Measurements from ENCODE around the gene SLC22A12.

SLC22A12 gene

GRCh38 chr11:64605656-64606585 is 14.9 kb downstream of the SLC22A12 start:
- DNase-seq: no peak

DNA sequence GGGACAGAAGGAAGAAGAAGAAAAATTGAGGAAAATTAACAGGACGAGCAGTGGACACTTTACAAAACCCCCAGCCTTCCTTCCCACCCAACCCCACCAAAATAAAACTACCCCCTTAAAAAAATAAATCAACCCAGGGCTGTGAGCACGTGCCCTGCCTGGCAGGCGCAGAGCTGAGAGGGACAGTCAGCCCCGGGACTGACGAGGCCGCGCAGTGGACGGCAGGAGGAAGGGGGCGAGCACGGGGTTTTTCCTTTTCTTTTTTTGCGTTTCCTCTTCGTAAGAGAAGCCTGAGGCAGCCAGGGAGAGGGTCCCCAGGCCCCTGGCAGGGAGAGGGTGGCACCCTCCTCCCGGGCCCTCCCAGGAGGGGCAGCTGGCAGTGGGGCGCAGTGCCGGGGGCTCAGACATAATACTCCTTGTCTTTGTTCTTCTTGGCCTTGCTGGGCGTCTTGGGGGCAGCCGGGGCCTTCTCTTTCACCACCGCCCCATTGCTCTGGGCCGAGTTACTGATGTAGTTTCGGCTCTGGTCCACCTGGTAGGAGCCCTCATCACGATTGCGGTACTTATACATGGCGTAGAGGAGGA is 15.9 kb downstream of the SLC22A12 start:
- DNase-seq: no peak

- DNase-seq: no peak
Measured at GRCh38 chr11:64607381-64607985, 16.5 kb downstream of the SLC22A12 start.

- DNase-seq: no peak
Measured at GRCh38 chr11:64608046-64608445, 17.0 kb downstream of the SLC22A12 start.

DNA sequence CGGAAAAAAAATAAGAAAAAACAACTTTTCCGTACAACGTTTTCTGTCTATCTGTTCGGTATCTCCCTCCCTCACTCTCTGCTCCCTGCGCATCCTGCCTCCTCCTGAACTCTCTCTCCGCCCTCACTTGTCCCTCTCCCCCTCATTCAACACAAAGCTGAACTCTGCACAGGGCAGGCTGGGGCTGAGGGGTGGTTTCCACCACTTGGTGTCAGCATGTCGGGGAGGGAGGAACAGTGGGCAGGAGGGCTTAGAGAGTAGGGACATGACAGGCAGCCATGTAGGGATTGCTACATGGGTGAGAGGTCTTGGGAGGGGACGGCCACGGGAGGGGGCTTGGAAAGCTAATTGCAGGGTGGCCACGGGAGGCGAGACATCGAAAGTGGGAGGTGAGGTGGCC is 17.6 kb downstream of the SLC22A12 start:
- DNase-seq: no peak

DNA sequence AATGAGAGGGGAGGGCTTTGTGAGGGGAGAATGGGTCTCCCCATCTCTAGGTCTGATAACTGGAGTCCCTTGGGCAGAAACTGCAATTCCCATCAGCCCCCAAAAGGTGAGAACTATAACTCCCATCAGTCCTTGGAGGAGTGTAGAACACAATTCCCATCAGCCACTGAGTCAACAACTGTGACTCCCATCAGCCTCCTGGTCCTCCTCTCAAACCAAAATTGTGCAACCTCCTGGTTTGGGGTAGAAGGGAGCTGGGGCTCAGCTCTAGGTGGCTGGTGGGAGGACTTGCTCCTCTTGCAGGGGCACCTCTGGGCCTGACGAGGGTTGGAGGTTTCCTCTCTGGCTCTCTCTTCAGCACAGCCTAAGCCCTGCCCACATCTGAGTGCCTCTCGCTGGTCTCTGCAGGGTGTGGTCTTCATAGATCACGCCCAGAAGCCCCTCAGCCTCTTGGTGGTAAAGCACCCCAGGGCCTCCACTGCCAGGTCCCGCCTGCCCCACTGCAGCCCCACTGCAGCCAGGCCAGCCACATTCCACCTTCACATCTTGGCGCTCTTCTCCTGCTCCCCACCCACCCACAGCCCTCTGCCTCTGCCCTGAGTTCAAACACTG is 18.5 kb downstream of the SLC22A12 start:
- DNase-seq: no peak

GRCh38 chr11:64610596-64610995 is 19.6 kb downstream of the SLC22A12 start:
- DNase-seq: no peak

- no peak for DNase-seq
Measured at GRCh38 chr11:64611176-64611575, 20.2 kb downstream of the SLC22A12 start.

- DNase-seq: no peak
Measured at GRCh38 chr11:64611869-64612646, 21.0 kb downstream of the SLC22A12 start.

DNA sequence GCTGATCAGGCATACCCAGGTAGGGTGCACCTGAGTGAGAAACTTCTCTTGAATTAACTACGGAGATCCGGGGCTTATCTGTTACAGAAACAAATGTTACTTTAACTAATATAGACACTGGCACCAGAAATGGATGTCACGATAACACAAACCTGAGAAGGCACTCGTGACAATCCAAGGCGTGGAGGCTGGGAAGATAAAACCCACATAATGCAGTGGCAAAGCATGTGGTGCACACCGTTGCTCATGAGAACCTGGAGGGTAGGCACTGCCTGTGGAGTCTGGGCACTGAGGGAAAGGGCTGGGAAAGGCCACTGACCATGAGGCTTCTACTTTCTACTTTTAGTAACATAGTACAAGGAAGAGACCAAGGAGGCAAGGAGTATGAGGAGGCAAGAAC is 22.6 kb downstream of the SLC22A12 start:
- no peak for DNase-seq

GRCh38 chr11:64614917-64615316 is 23.9 kb downstream of the SLC22A12 start:
- no peak for DNase-seq

DNA sequence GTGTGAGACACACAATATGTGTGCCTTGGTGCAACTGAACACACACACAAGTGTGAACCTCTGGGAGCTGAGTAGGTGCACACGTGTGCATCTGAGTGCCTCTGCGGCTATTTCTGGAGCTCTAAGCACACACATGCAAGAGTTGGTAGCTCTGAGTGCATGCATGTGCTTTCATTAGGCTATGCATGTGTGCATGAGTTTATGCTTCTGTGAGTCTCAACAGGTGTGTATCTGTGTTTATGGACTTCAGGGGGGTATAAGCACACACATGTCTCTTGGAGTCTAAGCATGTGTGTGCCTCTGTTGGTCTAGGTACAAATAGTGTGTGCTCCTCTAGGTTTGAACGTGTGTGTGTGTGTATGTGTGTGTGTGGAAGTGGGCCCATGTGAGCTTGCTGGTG is 25.8 kb downstream of the SLC22A12 start:
- no peak for DNase-seq

- DNase-seq: no peak
Measured at GRCh38 chr11:64619196-64619595, 28.2 kb downstream of the SLC22A12 start.

GRCh38 chr11:64619811-64620380 is 28.9 kb downstream of the SLC22A12 start:
- DNase-seq: peak; percentile 26

DNA sequence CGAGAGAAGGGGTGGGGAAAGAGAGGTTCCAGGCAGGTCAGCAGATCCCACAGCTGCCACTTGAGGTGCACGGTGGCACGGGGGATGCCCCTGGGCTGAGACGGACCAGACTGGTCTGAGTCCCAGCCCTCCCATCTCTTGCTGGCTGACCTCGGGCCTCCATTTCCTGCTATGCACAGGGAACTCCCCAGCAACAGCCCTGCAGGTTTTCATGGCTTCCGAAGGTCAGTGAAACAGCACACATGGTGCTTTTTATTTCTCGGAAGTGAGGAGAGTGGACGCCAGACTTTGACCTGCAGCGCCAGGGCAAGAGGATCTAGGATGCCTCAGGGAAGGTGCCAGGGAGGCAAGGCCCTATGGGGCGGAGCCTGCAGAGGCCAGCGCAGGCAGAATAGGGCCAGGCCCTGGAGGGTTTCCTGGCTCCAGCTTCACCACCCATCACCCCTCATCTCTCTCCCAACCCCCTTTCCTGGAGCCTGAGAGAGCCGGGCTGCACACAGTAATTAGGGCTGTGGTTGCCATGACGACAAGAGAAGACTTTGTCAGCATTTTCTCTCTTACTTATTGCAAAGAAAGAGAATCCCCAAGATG is 29.5 kb downstream of the SLC22A12 start:
- peak; percentile 11 for DNase-seq

DNA sequence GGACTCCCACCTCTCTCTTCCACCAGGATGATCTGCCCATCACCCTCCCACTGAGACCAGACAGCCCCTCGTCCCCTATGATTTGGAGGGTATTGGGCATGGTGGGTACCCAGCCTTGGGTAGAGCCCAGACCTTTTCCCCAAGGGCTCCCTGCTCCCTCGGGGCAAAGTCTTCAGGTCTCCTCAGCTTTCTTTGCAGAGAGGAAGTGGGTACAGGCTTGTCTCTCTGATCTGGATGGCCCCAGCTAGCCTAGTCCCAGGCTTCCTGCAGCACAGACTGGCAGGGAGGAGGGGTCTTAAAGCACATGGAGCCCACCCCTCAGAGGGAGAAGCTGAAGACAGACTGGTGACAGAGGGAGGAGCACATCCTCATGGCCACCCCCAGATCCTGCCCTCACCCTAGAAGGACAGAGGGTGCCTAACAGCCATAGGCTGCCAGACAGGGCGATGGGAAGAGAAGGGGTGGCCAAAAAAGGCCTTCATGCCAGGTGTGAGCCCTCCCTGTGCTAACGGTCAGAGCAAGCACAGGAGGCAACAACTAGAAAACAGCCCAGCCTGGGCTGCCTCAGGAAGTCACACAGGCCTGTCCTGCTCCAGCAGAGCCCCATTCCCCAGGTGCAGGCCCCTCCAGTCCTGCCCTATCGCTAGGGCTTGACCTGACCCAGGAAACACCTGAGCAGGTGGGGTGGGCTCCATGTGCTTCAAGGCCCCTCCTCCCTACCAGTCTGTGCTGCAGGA is 30.4 kb downstream of the SLC22A12 start:
- DNase-seq: no peak

DNA sequence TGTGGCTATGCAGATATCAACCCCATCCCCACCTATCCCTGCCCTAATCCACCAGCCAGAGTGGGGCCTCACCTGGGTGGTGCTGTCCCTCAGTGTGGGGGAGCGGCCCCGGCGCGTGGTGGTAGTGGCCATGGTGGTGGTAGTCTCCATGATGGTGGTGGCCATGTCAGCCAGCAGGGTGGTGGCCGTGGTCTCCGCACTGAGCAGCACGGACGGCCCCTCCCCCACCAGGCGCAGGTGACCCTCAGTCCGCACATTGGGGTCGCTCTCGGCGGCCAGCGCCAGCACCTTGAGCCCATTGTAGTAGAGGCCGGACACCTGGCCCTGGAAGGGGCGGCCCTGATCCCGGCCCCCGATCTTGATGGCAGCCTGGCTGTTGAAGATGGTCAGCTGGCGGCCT is 31.7 kb downstream of the SLC22A12 start:
- DNase-seq: no peak

DNA sequence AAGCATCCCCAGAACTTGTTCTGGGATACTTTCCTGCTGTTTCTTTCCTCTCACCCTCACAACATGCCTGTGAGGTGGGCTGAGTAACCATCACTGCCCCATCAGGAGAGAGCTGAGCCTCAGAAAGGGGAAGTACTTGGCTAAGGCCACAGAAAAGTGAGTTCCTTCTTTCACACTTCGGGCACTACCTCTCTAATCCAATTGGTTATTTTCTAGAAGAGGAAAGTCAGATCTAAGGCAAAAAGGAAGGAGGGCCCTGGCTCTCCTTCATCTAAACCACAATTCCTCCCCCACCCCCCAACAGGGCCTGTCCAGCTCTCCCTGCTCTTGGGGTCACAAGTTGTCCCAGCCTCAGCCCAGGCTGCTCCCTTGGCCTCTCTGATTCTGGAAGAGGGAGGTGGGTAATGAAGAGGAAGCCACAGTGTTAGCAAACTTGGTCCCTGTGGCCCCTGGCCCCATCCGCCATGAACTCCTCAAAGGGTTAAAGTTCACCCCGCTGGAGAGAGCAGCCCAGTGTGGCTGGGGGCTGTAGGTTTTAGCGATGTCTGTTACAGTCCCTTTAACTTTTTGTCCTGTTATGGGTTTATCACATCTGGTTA is 34.0 kb downstream of the SLC22A12 start:
- no peak for DNase-seq

DNA sequence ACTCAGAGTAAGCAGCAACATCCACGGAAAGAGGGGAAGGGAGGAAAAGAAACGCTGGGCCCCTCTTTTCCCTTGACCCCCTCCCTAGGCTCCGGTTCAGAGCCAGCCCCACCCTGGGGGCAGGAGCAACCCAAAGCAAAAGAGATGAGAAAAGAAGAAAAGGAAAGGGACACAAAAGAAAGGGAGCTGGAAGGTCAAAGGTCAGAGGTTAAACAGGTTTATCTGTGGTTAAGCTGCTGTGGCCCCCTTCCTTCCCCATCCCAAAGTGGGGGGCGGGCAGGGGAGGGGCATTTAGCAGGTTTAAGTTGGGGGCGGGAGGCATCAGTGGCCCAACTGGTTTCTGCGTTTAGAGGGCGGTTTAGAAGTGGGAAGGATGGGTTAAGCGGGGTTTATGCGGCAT is 35.6 kb downstream of the SLC22A12 start:
- DNase-seq: no peak

- DNase-seq: no peak
Measured at GRCh38 chr11:64627371-64627770, 36.4 kb downstream of the SLC22A12 start.

GRCh38 chr11:64628596-64628995 is 37.6 kb downstream of the SLC22A12 start:
- no peak for DNase-seq
